DMS53 (cell line): Measurements from ENCODE around the gene DLX2.

Source experiments
- DNase-seq: peaks from one replicate; lab custom pipeline; 2025; lab: John Stamatoyannopoulos, UW

Gene DLX2

DNA sequence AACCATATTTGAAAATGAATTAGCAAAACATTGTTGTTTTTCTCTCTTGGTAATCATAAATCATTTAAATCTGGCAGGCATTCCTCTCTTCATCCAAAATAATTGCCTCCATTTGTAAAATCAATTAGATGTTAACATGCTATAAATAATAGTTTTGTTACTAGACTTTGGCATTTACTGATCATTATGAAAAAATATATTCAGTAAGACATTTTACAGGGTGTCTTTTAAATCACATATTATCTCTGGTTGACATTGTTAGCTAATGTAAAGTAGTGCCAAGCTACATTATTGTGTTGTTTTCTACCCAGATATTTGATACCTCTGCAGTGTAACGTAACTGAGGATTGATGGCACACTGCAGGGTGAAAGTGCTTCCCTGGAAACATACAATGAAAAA is 49.2 kb downstream of the DLX2 start:
- no peak for DNase-seq

DNA sequence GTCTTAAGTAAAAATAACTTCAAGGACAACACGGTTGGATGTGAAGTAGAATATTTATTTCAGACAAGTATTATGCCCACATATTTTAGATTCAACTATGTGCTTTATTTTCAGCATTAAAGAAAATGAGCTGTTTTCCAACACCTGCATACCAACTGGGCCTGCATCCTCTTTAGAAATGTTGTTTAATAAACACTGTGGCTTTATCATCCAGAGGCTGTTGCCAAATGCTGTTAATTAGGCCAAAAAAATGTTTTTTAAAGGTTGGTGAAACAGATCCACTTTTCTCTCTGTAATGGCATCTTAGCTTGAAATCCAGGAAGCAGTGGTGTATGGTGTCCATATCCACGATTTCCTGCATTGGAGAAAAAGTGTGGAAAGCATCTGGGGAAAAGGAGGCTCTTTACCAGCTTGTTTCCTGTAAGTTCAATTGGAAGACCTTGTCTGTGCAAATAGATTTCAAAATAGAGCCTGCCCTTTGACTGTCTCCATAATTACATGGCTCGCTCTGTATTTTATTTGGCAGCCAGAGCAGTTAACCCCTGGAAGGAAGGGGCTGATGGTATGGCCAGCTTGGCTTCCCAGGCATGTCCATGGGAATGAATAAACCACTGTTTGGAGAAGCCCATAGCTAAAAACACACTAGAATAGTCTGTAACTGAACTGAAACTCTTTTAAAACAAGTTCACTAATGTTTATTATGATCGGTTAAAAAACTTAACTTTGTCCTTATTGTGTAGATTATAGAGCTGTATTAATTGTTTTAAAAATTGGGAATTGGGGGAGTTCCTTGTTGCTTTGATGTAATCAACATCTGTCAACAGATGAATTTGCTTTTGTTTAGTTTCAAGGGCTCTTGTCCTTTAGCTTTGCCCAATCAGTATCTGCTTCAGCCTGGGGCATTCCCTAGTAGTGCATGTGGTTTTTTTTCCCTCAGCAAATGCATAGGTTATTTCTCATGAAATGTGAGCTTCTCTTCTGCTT is 50.4 kb downstream of the DLX2 start:
- peak; percentile 50 for DNase-seq

DNA sequence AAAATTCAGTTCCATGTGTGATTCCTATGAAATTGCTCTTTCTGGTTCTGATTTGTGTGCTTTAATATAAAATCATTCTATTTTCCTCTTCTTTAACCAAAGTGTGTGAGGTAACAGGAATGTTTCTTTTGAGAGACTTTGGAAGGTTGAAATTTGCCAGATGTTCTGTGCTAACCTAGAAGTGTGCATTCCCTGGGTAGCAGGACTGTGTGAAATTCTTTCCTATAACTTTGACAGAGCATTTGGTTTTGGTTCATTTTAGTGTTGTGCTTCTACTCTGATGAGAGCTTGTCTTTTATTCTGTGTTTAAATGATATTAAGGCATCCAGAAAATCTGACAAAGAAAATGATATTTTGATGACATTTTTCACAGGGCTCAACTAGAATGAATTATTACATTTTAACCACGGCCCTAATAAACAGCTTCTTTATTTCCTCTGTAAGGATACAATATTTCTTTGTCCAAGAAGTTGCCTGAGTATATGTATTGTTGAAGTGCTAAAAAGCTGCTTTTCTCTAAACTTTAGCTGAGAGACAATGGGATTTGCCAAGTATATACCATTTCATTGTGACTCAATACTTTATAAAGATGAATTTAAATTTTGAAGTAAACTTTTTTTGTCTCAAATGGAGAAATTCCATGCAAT is 52.1 kb downstream of the DLX2 start:
- no peak for DNase-seq

DNA sequence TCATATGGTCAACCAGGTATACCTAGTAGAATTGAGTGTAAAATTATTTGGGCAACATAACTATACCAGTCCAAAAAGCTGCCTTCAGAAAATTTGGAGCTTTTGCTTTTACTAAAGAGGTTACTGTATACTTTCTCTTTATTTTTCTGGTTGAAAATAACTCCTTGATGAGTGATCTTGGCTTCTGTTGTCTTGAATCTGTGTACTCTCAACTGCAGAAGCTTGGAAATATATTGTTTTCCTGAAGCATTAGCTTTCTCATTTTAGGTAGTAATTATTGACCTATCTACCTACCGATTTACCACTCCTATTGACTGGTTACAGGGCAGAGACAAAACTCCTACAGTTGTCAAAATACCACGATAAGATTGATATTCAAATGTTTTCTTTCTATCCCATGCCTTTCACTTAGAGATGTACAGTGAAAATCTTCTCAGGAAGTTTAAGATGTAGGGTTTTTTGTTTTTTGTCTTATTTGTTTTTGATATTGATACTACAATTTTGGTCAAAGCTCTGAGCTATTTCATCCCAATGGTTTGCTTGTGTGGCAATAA is 53.1 kb downstream of the DLX2 start:
- DNase-seq: no peak
